Measurements from ENCODE around the gene LEMD2. TPM values are rescaled to one million over a fixed set of nuclear protein-coding genes. Genes with fewer than 3 reads are reported as not detected.

Gene LEMD2
- total and polyA plus RNA-seq, 2 donors (not counting 3 experiments of a cell fraction or from before 2014, with no cell fraction given), result 61.1 to 81.8 TPM

DNA sequence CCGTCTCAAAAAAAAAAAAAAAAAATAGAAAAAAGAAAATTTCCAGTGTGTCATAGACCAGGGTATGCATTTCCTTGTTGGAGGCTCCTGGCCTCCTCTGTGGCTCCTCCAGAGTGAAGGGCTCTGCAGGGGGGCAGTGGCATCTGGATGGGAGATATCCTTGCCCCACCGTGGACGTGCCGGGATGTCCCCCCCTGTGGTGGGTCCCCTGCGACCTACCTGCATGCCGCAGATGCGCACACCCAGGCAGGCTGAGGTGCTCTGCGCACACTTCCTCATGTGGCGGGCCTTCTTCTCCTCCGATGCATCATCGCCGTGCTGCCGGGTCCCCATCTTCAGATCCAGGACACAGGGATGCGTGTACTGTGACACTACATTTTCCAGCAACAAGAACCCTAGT lies 63.7 kb downstream of the LEMD2 start:
- Histone ChIP-seq H3K36me3 (ENCODE audit: control insufficient read depth in 2 of 2, extremely low read depth in 1 of 2, insufficient read depth in 2 of 2, low read length in 2 of 2) (no peaks in the 10 kb centered on the region), H3K9me1 (replicated peaks; ENCODE audit: control insufficient read depth, extremely low read depth, insufficient read depth, low read length) (no peaks in the 10 kb centered on the region), H3K27me3 (ENCODE audit: control insufficient read depth in 2 of 2, insufficient read depth in 2 of 2, low read length in 2 of 2) (peaks cover 17 to 23% of the 10 kb centered on the region in 2 experiments), H3K27ac (ENCODE audit: insufficient read depth, low read depth, low read length) (no peak overlapping the region), H3K79me2 (ENCODE audit: control insufficient read depth, insufficient read depth, low read length) (no peaks in the 10 kb centered on the region), H3K4me3 (replicated peaks in 1 of 3; ENCODE audit: insufficient read depth in 1 of 3, low read depth in 1 of 3, low read length in 3 of 3) (no peak overlapping the region), H3K4me1 (ENCODE audit: control insufficient read depth, extremely low read depth, insufficient read depth, low read length) (no peaks in the 10 kb centered on the region), H3K4me2 (ENCODE audit: insufficient read depth, low read length) (no peak overlapping the region), H4K20me1 (replicated peaks; ENCODE audit: control insufficient read depth, extremely low read depth, insufficient read depth, low read length) (no peaks in the 10 kb centered on the region), H3K9ac (replicated peaks; ENCODE audit: extremely low read depth, insufficient read depth, low read length) (no peak overlapping the region), H2AFZ (ENCODE audit: low read depth, low read length) (no peak overlapping the region), H3K9me3 (replicated peaks; ENCODE audit: control insufficient read depth, insufficient read depth, low read length) (no peaks in the 10 kb centered on the region)
- intact Hi-C loops (cut with micrococcal nuclease), result no loop called here
- TF ChIP-seq JUN (IDR thresholded peaks at IDR 0.05; ENCODE audit: borderline replicate concordance, insufficient read depth, insufficient read length, low read depth) (no peak), EZH2 (IDR thresholded peaks at IDR 0.05; ENCODE audit: borderline replicate concordance, low read depth, low read length, severe bottlenecking) (no peak), POLR2AphosphoS5 (IDR thresholded peaks at IDR 0.05; ENCODE audit: insufficient read depth, low read depth, low read length) (no peak), POLR2A (IDR thresholded peaks at IDR 0.05; ENCODE audit: low read depth, low read length) (no peak), MYC (IDR thresholded peaks at IDR 0.05; ENCODE audit: low read depth, low read length) (no peak), FOS (IDR thresholded peaks at IDR 0.05; ENCODE audit: borderline replicate concordance, insufficient read depth, low read length) (no peak), GATA2 (IDR thresholded peaks at IDR 0.05; ENCODE audit: insufficient read depth, insufficient read length, low read depth, low read length) (no peak)
- TF ChIP-seq, protein P1, sequence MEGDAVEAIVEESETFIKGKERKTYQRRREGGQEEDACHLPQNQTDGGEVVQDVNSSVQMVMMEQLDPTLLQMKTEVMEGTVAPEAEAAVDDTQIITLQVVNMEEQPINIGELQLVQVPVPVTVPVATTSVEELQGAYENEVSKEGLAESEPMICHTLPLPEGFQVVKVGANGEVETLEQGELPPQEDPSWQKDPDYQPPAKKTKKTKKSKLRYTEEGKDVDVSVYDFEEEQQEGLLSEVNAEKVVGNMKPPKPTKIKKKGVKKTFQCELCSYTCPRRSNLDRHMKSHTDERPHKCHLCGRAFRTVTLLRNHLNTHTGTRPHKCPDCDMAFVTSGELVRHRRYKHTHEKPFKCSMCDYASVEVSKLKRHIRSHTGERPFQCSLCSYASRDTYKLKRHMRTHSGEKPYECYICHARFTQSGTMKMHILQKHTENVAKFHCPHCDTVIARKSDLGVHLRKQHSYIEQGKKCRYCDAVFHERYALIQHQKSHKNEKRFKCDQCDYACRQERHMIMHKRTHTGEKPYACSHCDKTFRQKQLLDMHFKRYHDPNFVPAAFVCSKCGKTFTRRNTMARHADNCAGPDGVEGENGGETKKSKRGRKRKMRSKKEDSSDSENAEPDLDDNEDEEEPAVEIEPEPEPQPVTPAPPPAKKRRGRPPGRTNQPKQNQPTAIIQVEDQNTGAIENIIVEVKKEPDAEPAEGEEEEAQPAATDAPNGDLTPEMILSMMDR (IDR thresholded peaks at IDR 0.05; ENCODE audit: extremely low read depth in 1 of 2, insufficient read depth in 1 of 2, low read depth in 1 of 2, low read length in 2 of 2), result no peak
- TF ChIP-seq, protein P2, sequence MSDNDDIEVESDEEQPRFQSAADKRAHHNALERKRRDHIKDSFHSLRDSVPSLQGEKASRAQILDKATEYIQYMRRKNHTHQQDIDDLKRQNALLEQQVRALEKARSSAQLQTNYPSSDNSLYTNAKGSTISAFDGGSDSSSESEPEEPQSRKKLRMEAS (IDR thresholded peaks at IDR 0.05; ENCODE audit: insufficient read depth, insufficient read length), result no peak
- no TSS peak for BruUV-seq (replicated peaks)
- DNase-seq (ENCODE audit: low read depth, low spot score), result no peak
- no peak for FAIRE-seq
- POLR2A ChIA-PET, result no interaction called here
- CTCF ChIA-PET, result interaction anchor here (1.0 to 1.3 kb wide), 3 partner anchors 10 to 330 kb away, joined by 3 read pairs; no protein-coding TSS in a partner anchor
- dilution Hi-C loops (cut with MboI; ENCODE audit: extremely low pct_ligation_motif_present, low sequenced_read_pairs), result no loop called here
